ENCODE measurements around the gene UNC13D. TPM values are rescaled to one million over a fixed set of nuclear protein-coding genes. Genes with fewer than 3 reads are reported as not detected.
"Not testable (repeated sequence)": the region's sequence is repeated elsewhere in the genome, so short reads cannot be mapped to it uniquely, and the experiment has no call there.

Gene UNC13D
- total RNA-seq, 1 experiment from 2014 or later = 3.5 TPM

DNA sequence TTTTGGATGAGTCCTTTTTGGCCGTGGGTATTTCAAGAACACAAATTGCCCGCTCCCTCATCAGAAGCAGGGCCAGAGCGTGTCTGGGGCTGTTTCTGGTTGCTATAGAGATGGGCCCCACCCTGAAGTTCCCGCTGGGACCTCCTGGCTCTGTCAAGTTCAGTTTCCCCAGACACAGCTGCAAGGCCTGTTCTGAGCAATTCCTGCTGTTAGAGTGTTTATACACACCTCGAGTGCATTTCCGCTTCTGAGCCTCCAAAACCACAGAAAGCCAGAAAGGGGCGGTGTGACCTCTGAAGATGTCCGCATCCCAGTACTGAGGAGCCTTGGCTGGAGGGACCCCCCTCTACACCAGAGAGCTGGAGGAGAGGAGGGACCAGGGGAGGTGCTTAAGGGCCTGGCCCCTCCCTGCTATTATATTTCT lies 20.3 kb upstream of the UNC13D start:
- no peak overlapping the region for H3K27ac Mint-ChIP-seq (ENCODE audit: low read depth, unreplicated experiment)
- no peak for DNase-seq (ENCODE audit: unreplicated experiment)
- ChIA-PET POLR2A (interaction anchor here (1.2 kb wide), 1 partner anchor 10 kb away, joined by 3 read pairs; the partner anchor contains the start of gene WBP2), CTCF (interaction anchor here (0.6 to 0.9 kb wide), 2 partner anchors 18 to 452 kb away, joined by 3 to 7 read pairs; no protein-coding TSS in a partner anchor)
- peaks cover 8% of the 10 kb centered on the region for H3K4me1 Mint-ChIP-seq (ENCODE audit: insufficient read depth, unreplicated experiment)
- no TSS peak for BruUV-seq (replicated peaks)
- TF ChIP-seq, protein P1, sequence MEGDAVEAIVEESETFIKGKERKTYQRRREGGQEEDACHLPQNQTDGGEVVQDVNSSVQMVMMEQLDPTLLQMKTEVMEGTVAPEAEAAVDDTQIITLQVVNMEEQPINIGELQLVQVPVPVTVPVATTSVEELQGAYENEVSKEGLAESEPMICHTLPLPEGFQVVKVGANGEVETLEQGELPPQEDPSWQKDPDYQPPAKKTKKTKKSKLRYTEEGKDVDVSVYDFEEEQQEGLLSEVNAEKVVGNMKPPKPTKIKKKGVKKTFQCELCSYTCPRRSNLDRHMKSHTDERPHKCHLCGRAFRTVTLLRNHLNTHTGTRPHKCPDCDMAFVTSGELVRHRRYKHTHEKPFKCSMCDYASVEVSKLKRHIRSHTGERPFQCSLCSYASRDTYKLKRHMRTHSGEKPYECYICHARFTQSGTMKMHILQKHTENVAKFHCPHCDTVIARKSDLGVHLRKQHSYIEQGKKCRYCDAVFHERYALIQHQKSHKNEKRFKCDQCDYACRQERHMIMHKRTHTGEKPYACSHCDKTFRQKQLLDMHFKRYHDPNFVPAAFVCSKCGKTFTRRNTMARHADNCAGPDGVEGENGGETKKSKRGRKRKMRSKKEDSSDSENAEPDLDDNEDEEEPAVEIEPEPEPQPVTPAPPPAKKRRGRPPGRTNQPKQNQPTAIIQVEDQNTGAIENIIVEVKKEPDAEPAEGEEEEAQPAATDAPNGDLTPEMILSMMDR (IDR thresholded peaks at IDR 0.05; ENCODE audit: unreplicated experiment) = no peak
- intact Hi-C loops (cut with micrococcal nuclease) = no loop called here
- H3K36me3 Mint-ChIP-seq (ENCODE audit: insufficient read depth, unreplicated experiment) = peaks cover 2% of the 10 kb centered on the region
- no peak overlapping the region for H3K4me3 Mint-ChIP-seq (ENCODE audit: unreplicated experiment)
- no peaks in the 10 kb centered on the region for H3K27me3 Mint-ChIP-seq (ENCODE audit: insufficient read depth, unreplicated experiment)
- no peaks in the 10 kb centered on the region for H3K9me3 Mint-ChIP-seq (ENCODE audit: unreplicated experiment)

DNA sequence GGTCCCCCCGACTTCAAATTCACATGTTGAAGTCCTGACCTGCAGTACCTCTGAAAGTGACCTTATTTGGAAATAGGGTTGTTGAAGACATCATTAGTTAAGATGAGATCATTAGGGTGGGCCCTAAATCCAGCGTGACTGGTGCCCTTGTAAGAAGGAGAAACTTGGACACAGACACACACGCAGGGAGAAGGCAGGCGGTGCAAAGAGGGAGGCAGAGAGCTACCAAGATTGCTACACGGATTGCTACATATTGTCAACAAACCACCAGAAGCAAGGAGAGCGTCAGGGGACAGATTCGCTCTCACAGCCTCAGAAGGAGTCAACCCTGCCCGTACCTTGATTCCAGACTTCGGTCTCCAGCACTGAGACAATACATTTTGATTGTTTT lies 17.7 kb upstream of the UNC13D start:
- no peak overlapping the region for H3K4me3 Mint-ChIP-seq (ENCODE audit: unreplicated experiment)
- no peaks in the 10 kb centered on the region for H3K4me1 Mint-ChIP-seq (ENCODE audit: insufficient read depth, unreplicated experiment)
- TF ChIP-seq, protein P1 (IDR thresholded peaks at IDR 0.05; ENCODE audit: unreplicated experiment) = no peak
- intact Hi-C loops (cut with micrococcal nuclease) = no loop called here
- H3K27ac Mint-ChIP-seq (ENCODE audit: low read depth, unreplicated experiment) = no peak overlapping the region
- no peaks in the 10 kb centered on the region for H3K27me3 Mint-ChIP-seq (ENCODE audit: insufficient read depth, unreplicated experiment)
- H3K36me3 Mint-ChIP-seq (ENCODE audit: insufficient read depth, unreplicated experiment) = no peaks in the 10 kb centered on the region
- POLR2A ChIA-PET = interaction anchor here (2.0 kb wide), 1 partner anchor 11 kb away, joined by 5 read pairs; no protein-coding TSS in a partner anchor
- no peaks in the 10 kb centered on the region for H3K9me3 Mint-ChIP-seq (ENCODE audit: unreplicated experiment)
- CTCF ChIA-PET = interaction anchor here (0.9 to 2.0 kb wide), 9 partner anchors 8 to 18 kb away, joined by 3 to 8 read pairs (median 5); partner anchors contain the start of gene TRIM47
- no TSS peak for BruUV-seq (replicated peaks)
- DNase-seq (ENCODE audit: unreplicated experiment) = no peak

DNA sequence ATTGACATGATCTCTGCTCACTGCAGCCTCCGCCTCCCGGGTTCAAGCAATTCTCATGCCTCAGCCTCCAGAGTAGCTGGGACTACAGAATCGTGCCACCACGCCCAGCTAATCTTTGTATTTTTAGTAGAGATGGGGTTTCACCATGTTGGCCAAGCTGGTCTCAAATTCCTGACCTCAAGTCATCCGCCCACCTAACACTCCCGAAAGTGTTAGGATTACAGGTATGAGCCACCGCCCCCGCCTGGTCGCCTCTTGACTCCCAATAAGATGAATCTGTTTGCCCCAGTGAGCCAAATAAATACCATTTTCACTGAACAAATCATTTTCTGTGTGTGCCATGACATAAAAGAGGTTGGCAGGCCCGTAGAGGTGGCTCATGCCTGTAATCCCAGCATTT lies 15.2 kb upstream of the UNC13D start:
- BruUV-seq (replicated peaks); H3K4me1 Mint-ChIP-seq (ENCODE audit: insufficient read depth, unreplicated experiment); H3K36me3 Mint-ChIP-seq (ENCODE audit: insufficient read depth, unreplicated experiment); H3K9me3 Mint-ChIP-seq (ENCODE audit: unreplicated experiment); H3K27ac Mint-ChIP-seq (ENCODE audit: low read depth, unreplicated experiment); H3K27me3 Mint-ChIP-seq (ENCODE audit: insufficient read depth, unreplicated experiment); H3K4me3 Mint-ChIP-seq (ENCODE audit: unreplicated experiment); intact Hi-C loops (cut with micrococcal nuclease): not testable (repeated sequence)
- POLR2A ChIA-PET = interaction anchor here (0.7 to 2.2 kb wide), 4 partner anchors 10 to 83 kb away, joined by 3 to 7 read pairs (median 4); no protein-coding TSS in a partner anchor
- CTCF ChIA-PET = interaction anchor here (0.7 to 1.5 kb wide), 2 partner anchors 16 to 420 kb away, joined by 3 to 6 read pairs; no protein-coding TSS in a partner anchor
- DNase-seq (ENCODE audit: unreplicated experiment) = peak; percentile 38

DNA sequence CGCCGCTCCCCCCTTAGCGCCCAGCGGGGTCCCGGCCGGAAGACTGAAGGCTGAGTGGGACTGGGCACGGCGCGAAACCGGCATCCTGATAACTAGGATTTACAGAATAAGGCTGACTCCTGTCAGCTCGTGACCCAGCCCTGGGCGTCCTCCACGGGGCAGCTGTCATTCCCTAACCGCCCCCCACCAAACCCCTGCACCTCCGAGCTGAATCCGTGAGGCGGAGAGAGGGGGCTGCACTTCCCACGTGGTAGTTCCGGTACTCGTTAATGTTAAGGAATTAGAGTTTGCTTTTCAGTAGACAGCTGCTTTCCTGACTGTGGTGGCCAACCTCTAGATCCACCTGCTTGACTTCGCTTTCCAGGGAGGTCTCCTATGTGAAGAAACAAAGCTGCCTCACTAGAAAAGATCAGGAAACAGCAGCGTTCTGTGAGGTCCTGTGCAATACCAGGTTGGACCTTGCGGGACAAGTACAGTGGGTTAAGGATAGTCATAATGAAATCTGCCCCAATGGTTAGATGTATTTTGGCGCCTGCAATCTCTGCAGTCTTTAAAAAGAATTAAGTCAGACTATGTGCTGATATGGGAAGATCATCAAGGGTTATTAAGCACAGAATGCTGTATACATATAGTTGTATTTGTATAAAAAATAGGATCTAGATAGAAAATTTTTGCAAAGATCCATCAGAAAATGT lies 12.0 kb upstream of the UNC13D start:
- Mint-ChIP-seq H3K9me3 (ENCODE audit: unreplicated experiment) (no peaks in the 10 kb centered on the region), H3K4me3 (ENCODE audit: unreplicated experiment) (no peak overlapping the region), H3K4me1 (ENCODE audit: insufficient read depth, unreplicated experiment) (peaks cover 19% of the 10 kb centered on the region), H3K27me3 (ENCODE audit: insufficient read depth, unreplicated experiment) (no peaks in the 10 kb centered on the region), H3K27ac (ENCODE audit: low read depth, unreplicated experiment) (no peak overlapping the region), H3K36me3 (ENCODE audit: insufficient read depth, unreplicated experiment) (peaks cover 25% of the 10 kb centered on the region)
- intact Hi-C loops (cut with micrococcal nuclease) = no loop called here
- TF ChIP-seq, protein P1 (IDR thresholded peaks at IDR 0.05; ENCODE audit: unreplicated experiment) = peak; percentile 14
- BruUV-seq (replicated peaks) = TSS peak; percentile 80
- DNase-seq (ENCODE audit: unreplicated experiment) = no peak
- POLR2A ChIA-PET = interaction anchor here (1.0 to 6.1 kb wide), 24 partner anchors 11 to 408 kb away, joined by 3 to 164 read pairs (median 12); partner anchors contain the start of genes ACOX1, GALK1, MRPL38 and RECQL5
- CTCF ChIA-PET = interaction anchor here (0.7 to 3.6 kb wide), 7 partner anchors 8 to 158 kb away, joined by 3 to 36 read pairs (median 5); partner anchors contain the start of genes GALK1 and TRIM47
